Transverse colon (tissue), 4 donors: ENCODE data around the gene STK39. TPM values are rescaled to one million over a fixed set of nuclear protein-coding genes. Genes with fewer than 3 reads are reported as not detected.

Experiments used
- DNase-seq: peaks from one replicate; pipeline ENCODE4 v3.0.0-alpha.2; 2019
- H3K27ac ChIP-seq, 4 donors: fragments of 200-600 bp; sonication (generic); 2 replicates each; pipeline ENCODE4 v1.5.1; 2016 to 2018; ENCODE audit warnings: inconsistent platforms in 4 of 4
- H3K27me3 ChIP-seq: fragments of 200-600 bp; sonication (generic); 2 replicates; pipeline ENCODE4 v1.5.1; 2017; ENCODE audit warnings: inconsistent platforms
- H3K36me3 ChIP-seq, 4 donors: fragments of 200-600 bp; sonication (generic); 2 replicates each; pipeline ENCODE4 v1.5.1; 2017 to 2019; ENCODE audit warnings: inconsistent platforms in 4 of 4
- H3K4me1 ChIP-seq, 4 donors: fragments of 200-600 bp; sonication (generic); 2 replicates each; pipeline ENCODE4 v1.5.1; 2017 to 2020; ENCODE audit warnings: inconsistent platforms in 4 of 4
- H3K4me3 ChIP-seq, 4 donors: fragments of 200-600 bp; sonication (generic); 1 replicate in 1 of 4; 2 replicates in 3 of 4; pipeline versions ENCODE4 v1.5.1 to v1.6.1; 2017 to 2019; ENCODE audit warnings: inconsistent platforms in 4 of 4
- H3K9me3 ChIP-seq, 2 donors: fragments of 200-600 bp; sonication (generic); 2 replicates each; pipeline ENCODE4 v1.5.1; 2017 to 2019; ENCODE audit warnings: inconsistent platforms in 2 of 2
- EP300 ChIP-seq: sonication (generic); formaldehyde crosslinking; IDR thresholded peaks from one replicate; pipeline ENCODE4 v1.6.1; 2017; ENCODE audit warnings: antibody characterized with exemption, low read depth
- POLR2A ChIP-seq: fragments of 450-650 bp; IDR thresholded peaks from one replicate; pipeline ENCODE4 v1.6.1; 2016; ENCODE audit warnings: antibody characterized with exemption, mild to moderate bottlenecking, moderate library complexity
- POLR2AphosphoS5 ChIP-seq, 3 donors: sonication (generic); formaldehyde crosslinking; IDR thresholded peaks; one replicate each; pipeline ENCODE4 v1.6.1; 2016; ENCODE audit warnings: antibody characterized with exemption in 3 of 3
- WGBS, 2 donors: methylation state at CpG; one replicate each; pipeline ENCODE4 v1.1.5; 2018; ENCODE audit warnings: low coverage in 1 of 2; 5-methylcytosine and 5-hydroxymethylcytosine counted together
- in situ Hi-C, 4 donors: fragments of 200-750 bp; cut with MboI; loops; one replicate each; pipeline versions ENCODE4 v1.15.0 to v1.15.1; 2017; ENCODE audit warnings: low sequenced_read_pairs in 3 of 4, low pct_ligation_motif_present in 1 of 4, low pct_unique_long_range_greater_than_20kb in 1 of 4
- intact Hi-C: fragments of 100-400 bp; cut with DNase I; formaldehyde crosslinking; loops from one replicate; pipeline ENCODE4 v1.15.1; 2023; ENCODE audit warnings: low total_unique reads
- total RNA-seq, 4 donors: library from RNA; depleted of rRNA; stranded (reverse); fragments of >200 nt; gene quantifications; one replicate each; pipeline ENCODE4 v1.1.0, GENCODE V29; 2016
- TF ChIP-seq, protein P1 (sequence below), 5 experiments: fragments of 200-600 bp in 3 of 5; fragments of 450-650 bp in 2 of 5; sonication (generic) in 3 of 5; IDR thresholded peaks; 1 replicate in 2 of 5; 2 replicates in 3 of 5; pipeline ENCODE4 v1.5.1; 2016 to 2017; ENCODE audit warnings: antibody characterized with exemption in 5 of 5, inconsistent platforms in 3 of 5, mild to moderate bottlenecking in 2 of 5, moderate library complexity in 1 of 5

STK39 gene
- total RNA-seq, 4 donors from 2014 or later: 30.6 to 46.1 (median 36.7) TPM

DNA sequence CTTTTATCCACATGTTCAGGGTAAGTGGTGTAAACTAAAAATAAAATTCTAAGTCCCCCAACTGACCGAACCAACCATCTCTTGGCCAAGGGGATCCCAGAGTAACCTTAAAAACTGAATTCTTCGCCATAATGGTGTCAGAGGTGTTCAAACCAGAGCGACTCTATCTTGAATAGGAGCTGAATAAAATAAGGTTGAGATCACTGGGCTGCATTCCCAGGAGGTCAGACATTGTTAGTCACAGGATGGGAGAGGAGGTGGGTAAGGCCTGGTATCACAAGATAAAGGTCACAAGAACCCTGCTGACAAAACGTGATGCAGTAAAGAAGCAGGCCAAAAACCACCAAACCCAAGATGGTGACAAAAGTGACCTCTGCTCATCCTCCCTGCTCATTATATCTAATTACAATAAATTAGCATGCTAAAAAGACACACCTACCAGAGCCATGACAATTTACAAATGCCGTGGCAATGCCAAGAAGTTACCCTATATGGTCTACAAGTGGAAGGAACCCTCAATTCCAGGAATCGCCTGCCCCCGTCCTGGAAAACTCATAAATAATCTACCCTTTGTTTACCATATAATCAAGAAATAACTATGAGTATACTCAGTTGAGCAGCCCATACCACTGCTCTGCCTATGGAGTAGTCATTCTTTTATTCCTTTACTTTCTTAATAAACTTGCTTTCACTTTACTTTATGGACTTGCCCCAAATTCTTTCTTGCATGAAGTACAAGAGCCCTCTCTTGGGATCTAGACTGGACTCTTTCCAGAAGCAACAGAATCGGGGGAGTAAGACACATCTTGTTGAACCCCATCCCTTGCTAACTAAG, 302.4 kb downstream of the STK39 start:
- in situ Hi-C loops (no loop called here), intact Hi-C loops (no loop called here)
- H3K27me3 ChIP-seq: no peaks in the 10 kb centered on the region
- H3K27ac ChIP-seq: no peak overlapping the region
- H3K36me3 ChIP-seq: no peaks in the 10 kb centered on the region
- WGBS, 2 donors: 84 to 90% methylated on average over 5 to 8 of the region's 8 CpGs
- DNase-seq: no peak
- TF ChIP-seq, protein P1, sequence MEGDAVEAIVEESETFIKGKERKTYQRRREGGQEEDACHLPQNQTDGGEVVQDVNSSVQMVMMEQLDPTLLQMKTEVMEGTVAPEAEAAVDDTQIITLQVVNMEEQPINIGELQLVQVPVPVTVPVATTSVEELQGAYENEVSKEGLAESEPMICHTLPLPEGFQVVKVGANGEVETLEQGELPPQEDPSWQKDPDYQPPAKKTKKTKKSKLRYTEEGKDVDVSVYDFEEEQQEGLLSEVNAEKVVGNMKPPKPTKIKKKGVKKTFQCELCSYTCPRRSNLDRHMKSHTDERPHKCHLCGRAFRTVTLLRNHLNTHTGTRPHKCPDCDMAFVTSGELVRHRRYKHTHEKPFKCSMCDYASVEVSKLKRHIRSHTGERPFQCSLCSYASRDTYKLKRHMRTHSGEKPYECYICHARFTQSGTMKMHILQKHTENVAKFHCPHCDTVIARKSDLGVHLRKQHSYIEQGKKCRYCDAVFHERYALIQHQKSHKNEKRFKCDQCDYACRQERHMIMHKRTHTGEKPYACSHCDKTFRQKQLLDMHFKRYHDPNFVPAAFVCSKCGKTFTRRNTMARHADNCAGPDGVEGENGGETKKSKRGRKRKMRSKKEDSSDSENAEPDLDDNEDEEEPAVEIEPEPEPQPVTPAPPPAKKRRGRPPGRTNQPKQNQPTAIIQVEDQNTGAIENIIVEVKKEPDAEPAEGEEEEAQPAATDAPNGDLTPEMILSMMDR (IDR thresholded peaks at IDR 0.05): no peak
- no peak for TF ChIP-seq EP300
- no peak for TF ChIP-seq POLR2A
- no peak for TF ChIP-seq POLR2AphosphoS5 (IDR thresholded peaks at IDR 0.05)
- H3K4me3 ChIP-seq: no peak overlapping the region
- H3K9me3 ChIP-seq: no peaks in the 10 kb centered on the region
- no peaks in the 10 kb centered on the region for H3K4me1 ChIP-seq

DNA sequence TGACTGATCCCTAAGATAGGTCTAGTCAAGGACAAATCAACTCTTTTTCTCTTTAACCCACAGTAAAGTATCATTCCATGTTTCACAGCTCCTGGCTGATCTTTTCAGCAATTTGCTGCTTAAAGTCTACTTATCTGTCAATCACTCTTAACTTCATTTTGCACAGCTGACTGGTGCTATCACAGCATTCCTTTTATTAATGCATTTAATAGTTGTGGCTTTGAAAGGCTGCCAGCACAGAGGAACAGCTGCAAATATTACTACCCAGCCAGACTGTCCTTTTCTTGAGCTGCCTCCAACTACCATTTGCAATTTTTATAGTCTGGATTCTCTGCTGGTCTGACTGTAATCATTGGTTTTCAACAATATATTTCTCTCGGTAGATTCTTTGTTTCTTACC, 303.5 kb downstream of the STK39 start:
- no peaks in the 10 kb centered on the region for H3K27me3 ChIP-seq
- TF ChIP-seq EP300 (no peak), POLR2AphosphoS5 (IDR thresholded peaks at IDR 0.05) (no peak), POLR2A (no peak)
- TF ChIP-seq, protein P1 (IDR thresholded peaks at IDR 0.05): no peak
- DNase-seq: no peak
- no peak overlapping the region for H3K4me3 ChIP-seq
- no peaks in the 10 kb centered on the region for H3K9me3 ChIP-seq
- H3K4me1 ChIP-seq: no peaks in the 10 kb centered on the region
- 80 to 82% methylated on average over 1 of the region's 1 CpG for WGBS, 2 donors
- in situ Hi-C loops (no loop called here), intact Hi-C loops (no loop called here)
- no peak overlapping the region for H3K27ac ChIP-seq
- H3K36me3 ChIP-seq: no peaks in the 10 kb centered on the region

DNA sequence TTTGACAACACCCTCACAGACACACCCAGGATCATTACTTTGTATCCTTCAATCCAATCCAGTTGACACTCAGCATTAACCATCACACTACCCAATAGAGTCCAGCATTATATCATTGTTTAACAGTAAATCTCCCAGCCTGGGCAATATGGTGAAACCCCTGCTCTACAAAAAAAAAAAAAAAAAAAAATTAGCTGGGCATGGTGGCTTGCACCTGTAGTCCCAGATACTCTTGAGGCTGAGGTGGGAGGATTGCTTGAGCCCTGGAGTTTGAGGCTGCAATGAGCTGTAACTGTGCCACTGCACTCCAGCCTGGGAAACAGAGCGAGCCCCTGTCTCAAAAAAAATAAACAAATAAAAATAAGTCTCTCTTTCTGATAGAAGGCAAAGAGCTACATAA, 304.0 kb downstream of the STK39 start:
- intact Hi-C loops: no loop called here
- H3K36me3 ChIP-seq: no peaks in the 10 kb centered on the region
- no peaks in the 10 kb centered on the region for H3K9me3 ChIP-seq
- no peak overlapping the region for H3K27ac ChIP-seq
- DNase-seq: no peak
- H3K27me3 ChIP-seq: no peaks in the 10 kb centered on the region
- TF ChIP-seq POLR2AphosphoS5 (IDR thresholded peaks at IDR 0.05): no peak
- TF ChIP-seq, protein P1 (IDR thresholded peaks at IDR 0.05): no peak
- no peak for TF ChIP-seq EP300
- no peak for TF ChIP-seq POLR2A
- no peaks in the 10 kb centered on the region for H3K4me1 ChIP-seq
- in situ Hi-C loops: no loop called here
- no peak overlapping the region for H3K4me3 ChIP-seq
- WGBS, 2 donors: 86 to 100% methylated on average over 1 of the region's 1 CpG

DNA sequence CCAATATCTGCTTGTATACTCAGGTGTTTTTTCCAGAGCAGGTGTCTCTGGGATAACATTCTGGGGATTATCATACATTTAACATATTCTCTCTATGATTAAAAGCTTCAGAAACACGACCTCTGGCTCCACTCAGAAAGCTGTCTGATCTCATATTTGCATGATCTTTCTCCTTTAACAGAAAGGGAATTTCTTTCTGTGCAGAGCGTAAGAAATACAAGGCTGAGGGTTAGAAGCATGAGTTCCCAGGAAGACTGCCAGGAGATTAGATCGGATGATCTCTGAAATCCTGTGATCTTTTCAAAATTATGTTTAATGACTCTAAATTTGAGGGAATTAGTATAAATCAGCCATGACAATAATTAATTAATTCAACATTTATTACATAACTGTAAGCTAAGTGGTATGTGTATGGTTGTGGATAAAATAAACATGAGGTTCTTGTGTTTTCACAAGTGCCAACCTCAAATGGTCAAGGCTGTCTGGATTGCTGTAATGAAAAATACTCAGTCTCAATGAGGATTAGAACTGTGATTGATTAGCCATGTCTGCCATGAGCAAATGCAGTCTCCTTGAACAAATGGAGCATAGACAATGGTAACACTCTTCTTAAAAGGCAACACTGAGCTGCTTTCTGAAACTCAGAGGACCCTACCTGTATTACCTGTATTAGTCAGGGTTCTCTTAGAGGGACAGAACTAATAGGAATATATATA, 304.9 kb downstream of the STK39 start:
- 56 to 66% methylated on average over 3 of the region's 3 CpGs for WGBS, 2 donors
- no peak for DNase-seq
- Histone ChIP-seq H3K4me3 (no peak overlapping the region), H3K27ac (no peak overlapping the region), H3K4me1 (no peaks in the 10 kb centered on the region), H3K36me3 (no peaks in the 10 kb centered on the region), H3K9me3 (no peaks in the 10 kb centered on the region), H3K27me3 (no peaks in the 10 kb centered on the region)
- in situ Hi-C loops (no loop called here), intact Hi-C loops (no loop called here)
- TF ChIP-seq POLR2A: no peak
- no peak for TF ChIP-seq POLR2AphosphoS5 (IDR thresholded peaks at IDR 0.05)
- TF ChIP-seq, protein P1 (IDR thresholded peaks at IDR 0.05): no peak
- TF ChIP-seq EP300: no peak
